Measurements from ENCODE around the gene ZHX3. TPM values are rescaled to one million over a fixed set of nuclear protein-coding genes. Genes with fewer than 3 reads are reported as not detected.
A peak's percentile ranks its signal among the peaks of the same experiment; 100 is the strongest.

ZHX3 gene
- total and polyA plus RNA-seq, 10 of the 15 experiments (the other 5 are each of a cell fraction or from before 2014, with no cell fraction given) = 1.3 to 14.0 (median 5.0) TPM

DNA sequence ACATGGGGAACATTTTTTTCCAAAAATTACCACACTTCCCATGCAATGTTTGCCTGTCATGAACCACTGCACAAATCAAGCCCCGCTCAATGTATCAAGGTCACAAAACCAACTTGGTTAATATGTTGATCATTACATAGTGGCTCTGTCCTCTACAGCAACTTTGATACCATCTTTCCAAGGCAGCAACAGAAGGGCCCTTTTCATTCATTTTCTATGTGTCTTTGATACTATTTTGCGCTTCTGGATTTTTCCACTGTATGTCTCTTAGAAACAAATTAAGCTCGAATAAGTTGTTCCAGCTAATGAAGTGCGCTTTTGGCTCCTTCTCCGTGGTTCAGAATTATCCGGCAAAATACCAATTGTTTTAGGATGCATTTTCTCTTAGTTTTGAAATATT is 1.5 kb downstream of the ZHX3 start:
- no peak overlapping the region for H3K27ac ChIP-seq (ENCODE audit: control insufficient read depth, insufficient read depth)
- no peaks in the 10 kb centered on the region for H3K36me3 ChIP-seq (ENCODE audit: control insufficient read depth in 2 of 2, insufficient read depth in 2 of 2, low read length in 1 of 2)
- POLR2A ChIA-PET = interaction anchor here (1.0 to 2.6 kb wide), 2 partner anchors 10 to 13 kb away, joined by 3 to 10 read pairs; no protein-coding TSS in a partner anchor
- H3K27me3 ChIP-seq (replicated peaks in 1 of 2; ENCODE audit: control insufficient read depth in 2 of 2, insufficient read depth in 2 of 2, low read length in 1 of 2) = no peaks in the 10 kb centered on the region
- H3K79me2 ChIP-seq (ENCODE audit: control insufficient read depth, insufficient read depth, low read length) = peaks cover 8% of the 10 kb centered on the region
- SMC1A ChIA-PET (ENCODE audit: uncharacterized antibody, unreplicated experiment) = interaction anchor here (0.7 to 2.4 kb wide), 3 partner anchors 10 to 158 kb away, joined by 3 to 16 read pairs (median 5); no protein-coding TSS in a partner anchor
- no peaks in the 10 kb centered on the region for H3K9me3 ChIP-seq (replicated peaks; ENCODE audit: control insufficient read depth, insufficient read depth, low read length)
- DNase-seq (ENCODE audit: low read depth, low spot score) (no peak), ATAC-seq (no peak), FAIRE-seq (peak; percentile 27)
- H3K9ac ChIP-seq (ENCODE audit: control insufficient read depth, insufficient read depth, low read length) = no peak overlapping the region; the same call in 1 of the 2 replicates
- H4K20me1 ChIP-seq (ENCODE audit: control insufficient read depth, insufficient read depth) = no peaks in the 10 kb centered on the region
- peaks cover 3% of the 10 kb centered on the region; the same call in 1 of the 2 replicates for H3K4me1 ChIP-seq (ENCODE audit: control insufficient read depth, insufficient read depth, low read length)
- TSS peak; percentile 80 for BruUV-seq (replicated peaks)
- peak overlapping the region; percentile 97 for H3K4me2 ChIP-seq (ENCODE audit: control insufficient read depth, insufficient read depth)
- no peak for TF ChIP-seq FOS (IDR thresholded peaks at IDR 0.05; ENCODE audit: borderline replicate concordance, extremely low read depth, insufficient read length)
- CTCF ChIA-PET = interaction anchor here (1.4 kb wide), 1 partner anchor 181 kb away, joined by 4 read pairs; no protein-coding TSS in a partner anchor
- intact Hi-C loops (cut with micrococcal nuclease; ENCODE audit: unreplicated experiment) (loop anchor here (5.0 to 10.0 kb wide), 2 partner anchors 179 to 331 kb away; partner anchors contain the start of gene PLCG1), in situ Hi-C loops (cut with MboI) (no loop called here)
- RAD21 ChIA-PET (ENCODE audit: unreplicated experiment) = interaction anchor here (0.6 kb wide), 2 partner anchors 9 to 1559 kb away, joined by 3 read pairs; no protein-coding TSS in a partner anchor
- 96% methylated on average over 6 of the region's 6 CpGs for WGBS (ENCODE audit: insufficient coverage, insufficient replicate concordance, low lambda C conversion rate, missing lambda C conversion rate)
- H2AFZ ChIP-seq (ENCODE audit: control insufficient read depth, low read depth, low read length) = no peak overlapping the region
- 0 out of 2 replicates have a peak overlapping the region, but pooled peaks have one; percentile 96 for H3K4me3 ChIP-seq

- TF ChIP-seq POLR2A (IDR thresholded peaks at IDR 0.05; ENCODE audit: low read depth, low read length) = no peak
- TF ChIP-seq, protein P1, sequence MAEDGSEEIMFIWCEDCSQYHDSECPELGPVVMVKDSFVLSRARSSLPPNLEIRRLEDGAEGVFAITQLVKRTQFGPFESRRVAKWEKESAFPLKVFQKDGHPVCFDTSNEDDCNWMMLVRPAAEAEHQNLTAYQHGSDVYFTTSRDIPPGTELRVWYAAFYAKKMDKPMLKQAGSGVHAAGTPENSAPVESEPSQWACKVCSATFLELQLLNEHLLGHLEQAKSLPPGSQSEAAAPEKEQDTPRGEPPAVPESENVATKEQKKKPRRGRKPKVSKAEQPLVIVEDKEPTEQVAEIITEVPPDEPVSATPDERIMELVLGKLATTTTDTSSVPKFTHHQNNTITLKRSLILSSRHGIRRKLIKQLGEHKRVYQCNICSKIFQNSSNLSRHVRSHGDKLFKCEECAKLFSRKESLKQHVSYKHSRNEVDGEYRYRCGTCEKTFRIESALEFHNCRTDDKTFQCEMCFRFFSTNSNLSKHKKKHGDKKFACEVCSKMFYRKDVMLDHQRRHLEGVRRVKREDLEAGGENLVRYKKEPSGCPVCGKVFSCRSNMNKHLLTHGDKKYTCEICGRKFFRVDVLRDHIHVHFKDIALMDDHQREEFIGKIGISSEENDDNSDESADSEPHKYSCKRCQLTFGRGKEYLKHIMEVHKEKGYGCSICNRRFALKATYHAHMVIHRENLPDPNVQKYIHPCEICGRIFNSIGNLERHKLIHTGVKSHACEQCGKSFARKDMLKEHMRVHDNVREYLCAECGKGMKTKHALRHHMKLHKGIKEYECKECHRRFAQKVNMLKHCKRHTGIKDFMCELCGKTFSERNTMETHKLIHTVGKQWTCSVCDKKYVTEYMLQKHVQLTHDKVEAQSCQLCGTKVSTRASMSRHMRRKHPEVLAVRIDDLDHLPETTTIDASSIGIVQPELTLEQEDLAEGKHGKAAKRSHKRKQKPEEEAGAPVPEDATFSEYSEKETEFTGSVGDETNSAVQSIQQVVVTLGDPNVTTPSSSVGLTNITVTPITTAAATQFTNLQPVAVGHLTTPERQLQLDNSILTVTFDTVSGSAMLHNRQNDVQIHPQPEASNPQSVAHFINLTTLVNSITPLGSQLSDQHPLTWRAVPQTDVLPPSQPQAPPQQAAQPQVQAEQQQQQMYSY (CRISPR knock-in tag; IDR thresholded peaks at IDR 0.05) = no peak
- TF ChIP-seq SRF (IDR thresholded peaks at IDR 0.05; ENCODE audit: low read depth in 2 of 2, low read length in 2 of 2) = no peak
- TF ChIP-seq SUPT20H (IDR thresholded peaks at IDR 0.05; ENCODE audit: borderline replicate concordance, control insufficient read depth, low read depth, low read length) = no peak
- no peak for TF ChIP-seq NBN (IDR thresholded peaks at IDR 0.05)
- peaks cover 3% of the 10 kb centered on the region; the same call in 1 of the 2 replicates for H3K4me1 ChIP-seq (ENCODE audit: control insufficient read depth, insufficient read depth, low read length)
- H3K79me2 ChIP-seq (ENCODE audit: control insufficient read depth, insufficient read depth, low read length) = peaks cover 8% of the 10 kb centered on the region
- ChIA-PET RAD21 (ENCODE audit: unreplicated experiment) (no interaction called here), CTCF (interaction anchor here (0.8 to 1.2 kb wide), 3 partner anchors 25 to 179 kb away, joined by 3 read pairs; no protein-coding TSS in a partner anchor), POLR2A (interaction anchor here (1.0 kb wide), 1 partner anchor 8 kb away, joined by 3 read pairs; no protein-coding TSS in a partner anchor), SMC1A (ENCODE audit: uncharacterized antibody, unreplicated experiment) (interaction anchor here (0.8 to 2.4 kb wide), 3 partner anchors 8 to 12 kb away, joined by 3 to 5 read pairs (median 4); no protein-coding TSS in a partner anchor)
- DNase-seq (ENCODE audit: low read depth, low spot score) (no peak), ATAC-seq (no peak), FAIRE-seq (no peak)
- no TSS peak for BruUV-seq (replicated peaks)
- no peak overlapping the region for H2AFZ ChIP-seq (ENCODE audit: control insufficient read depth, low read depth, low read length)
- H4K20me1 ChIP-seq (ENCODE audit: control insufficient read depth, insufficient read depth) = no peaks in the 10 kb centered on the region
- no peaks in the 10 kb centered on the region for H3K36me3 ChIP-seq (ENCODE audit: control insufficient read depth in 2 of 2, insufficient read depth in 2 of 2, low read length in 1 of 2)
- no peaks in the 10 kb centered on the region for H3K9me3 ChIP-seq (replicated peaks; ENCODE audit: control insufficient read depth, insufficient read depth, low read length)
- intact Hi-C loops (cut with micrococcal nuclease; ENCODE audit: unreplicated experiment) = loop anchor here (10.0 kb wide), 1 partner anchor 330 kb away; no protein-coding TSS in a partner anchor
- no peak overlapping the region for H3K4me2 ChIP-seq (ENCODE audit: control insufficient read depth, insufficient read depth)
- in situ Hi-C loops (cut with MboI) = no loop called here
- WGBS (ENCODE audit: insufficient coverage, insufficient replicate concordance, low lambda C conversion rate, missing lambda C conversion rate) = 100% methylated on average over 2 of the region's 2 CpGs
- no peaks in the 10 kb centered on the region for H3K27me3 ChIP-seq (replicated peaks in 1 of 2; ENCODE audit: control insufficient read depth in 2 of 2, insufficient read depth in 2 of 2, low read length in 1 of 2)
- H3K4me3 ChIP-seq = no peak overlapping the region
- no peak overlapping the region for H3K9ac ChIP-seq (ENCODE audit: control insufficient read depth, insufficient read depth, low read length)
- H3K27ac ChIP-seq (ENCODE audit: control insufficient read depth, insufficient read depth) = no peak overlapping the region
These were observed 3.1 kb downstream of the ZHX3 start for GRCh38 chr20:41314386-41314785.
